ENCODE data around the gene ID1. TPM values are rescaled to one million over a fixed set of nuclear protein-coding genes. Genes with fewer than 3 reads are reported as not detected.

Gene ID1
- total and polyA plus RNA-seq, 2 of the 13 experiments (the other 11 are each of a cell fraction or from before 2014, with no cell fraction given), result 320 to 419 TPM

DNA sequence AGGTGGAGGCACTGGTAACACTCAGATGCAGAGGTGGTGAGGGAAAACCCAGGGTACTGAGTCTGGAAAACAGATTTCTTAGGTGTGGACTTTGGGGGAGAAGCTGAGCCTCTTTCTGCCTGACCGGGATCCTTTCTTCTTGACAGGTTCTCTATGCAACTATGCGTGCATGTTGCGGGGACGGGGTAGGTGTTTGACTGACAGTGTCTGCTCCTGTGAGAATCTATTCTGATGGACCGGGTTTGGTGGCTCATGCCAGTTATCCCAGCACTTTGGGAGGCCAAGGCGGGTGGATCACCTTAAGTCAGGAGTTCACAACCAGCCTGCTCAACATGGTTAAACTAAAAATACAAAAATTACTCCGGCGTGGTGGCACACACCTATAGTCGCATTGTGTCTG, 27.9 kb upstream of the ID1 start:
- Histone ChIP-seq H3K9ac (ENCODE audit: insufficient read depth, low read depth, low read length) (no peak overlapping the region), H3K4me3 (replicated peaks in 1 of 3; ENCODE audit: insufficient read depth in 1 of 3, low read depth in 2 of 3, low read length in 3 of 3) (no peak overlapping the region), H3K36me3 (replicated peaks in 1 of 2; ENCODE audit: control insufficient read depth in 1 of 2, insufficient read depth in 2 of 2, low read length in 2 of 2) (no peaks in the 10 kb centered on the region), H3K4me2 (ENCODE audit: low read depth, low read length) (no peak overlapping the region), H3K9me3 (ENCODE audit: low read length) (no peaks in the 10 kb centered on the region), H3K27ac (ENCODE audit: extremely low read length, insufficient read depth, low read length) (no peak overlapping the region), H3K27me3 (ENCODE audit: control insufficient read depth in 1 of 2, insufficient read depth in 2 of 2, low read length in 2 of 2) (no peaks in the 10 kb centered on the region; a peak in 1 of 5 replicates), H4K20me1 (ENCODE audit: insufficient read depth, low read length) (no peaks in the 10 kb centered on the region), H3K79me2 (ENCODE audit: insufficient read depth, low read length) (peaks cover 9% of the 10 kb centered on the region), H3K4me1 (ENCODE audit: insufficient read depth, low read length) (peaks cover 42% of the 10 kb centered on the region), H2AFZ (ENCODE audit: low read length) (no peak overlapping the region)
- ChIA-PET POLR2A (interaction anchor here (1.0 to 16.4 kb wide), 5 partner anchors 12 to 146 kb away, joined by 3 to 1427 read pairs (median 6); partner anchors contain the start of gene ID1), CTCF (ENCODE audit: low intra/inter-chr PET ratio, low total read pairs) (no interaction called here)
- BruUV-seq (replicated peaks), result no TSS peak
- ATAC-seq, result no peak
- intact Hi-C loops (cut with micrococcal nuclease; ENCODE audit: unreplicated experiment), result no loop called here
- WGBS (ENCODE audit: low lambda C conversion rate), result 97% methylated on average over 9 of the region's 9 CpGs
- FAIRE-seq, result no peak
- TF ChIP-seq TP53 (CRISPR knock-in tag; conservative IDR thresholded peaks at IDR 0.05), result no peak
- no peak for TF ChIP-seq ZEB1 (IDR thresholded peaks at IDR 0.05; ENCODE audit: insufficient replicate concordance, low read depth)
- no peak for TF ChIP-seq GATAD1 (CRISPR knock-in tag; IDR thresholded peaks at IDR 0.05)
- TF ChIP-seq ZNF883 (CRISPR knock-in tag; IDR thresholded peaks at IDR 0.05; ENCODE audit: not compliant biosample characterization), result no peak
- TF ChIP-seq, protein P1, sequence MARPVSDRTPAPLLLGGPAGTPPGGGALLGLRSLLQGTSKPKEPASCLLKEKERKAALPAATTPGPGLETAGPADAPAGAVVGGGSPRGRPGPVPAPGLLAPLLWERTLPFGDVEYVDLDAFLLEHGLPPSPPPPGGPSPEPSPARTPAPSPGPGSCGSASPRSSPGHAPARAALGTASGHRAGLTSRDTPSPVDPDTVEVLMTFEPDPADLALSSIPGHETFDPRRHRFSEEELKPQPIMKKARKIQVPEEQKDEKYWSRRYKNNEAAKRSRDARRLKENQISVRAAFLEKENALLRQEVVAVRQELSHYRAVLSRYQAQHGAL (CRISPR knock-in tag; IDR thresholded peaks at IDR 0.05; ENCODE audit: not compliant biosample characterization), result no peak
- TF ChIP-seq, protein P2, sequence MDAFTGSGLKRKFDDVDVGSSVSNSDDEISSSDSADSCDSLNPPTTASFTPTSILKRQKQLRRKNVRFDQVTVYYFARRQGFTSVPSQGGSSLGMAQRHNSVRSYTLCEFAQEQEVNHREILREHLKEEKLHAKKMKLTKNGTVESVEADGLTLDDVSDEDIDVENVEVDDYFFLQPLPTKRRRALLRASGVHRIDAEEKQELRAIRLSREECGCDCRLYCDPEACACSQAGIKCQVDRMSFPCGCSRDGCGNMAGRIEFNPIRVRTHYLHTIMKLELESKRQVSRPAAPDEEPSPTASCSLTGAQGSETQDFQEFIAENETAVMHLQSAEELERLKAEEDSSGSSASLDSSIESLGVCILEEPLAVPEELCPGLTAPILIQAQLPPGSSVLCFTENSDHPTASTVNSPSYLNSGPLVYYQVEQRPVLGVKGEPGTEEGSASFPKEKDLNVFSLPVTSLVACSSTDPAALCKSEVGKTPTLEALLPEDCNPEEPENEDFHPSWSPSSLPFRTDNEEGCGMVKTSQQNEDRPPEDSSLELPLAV (CRISPR knock-in tag; conservative IDR thresholded peaks at IDR 0.05; ENCODE audit: low read depth), result no peak
- TF ChIP-seq POLR2AphosphoS2 (IDR thresholded peaks at IDR 0.05; ENCODE audit: low read depth, low read length), result peak; percentile 67; the same call in 1 of the 2 replicates
- TF ChIP-seq POLR2A (IDR thresholded peaks at IDR 0.05; ENCODE audit: insufficient read depth in 1 of 2, low read depth in 2 of 2, low read length in 2 of 2), result peak in 1 of 2 experiments; percentile 3; a peak in 1 of 4 replicates
- in situ Hi-C loops (cut with HindIII; ENCODE audit: extremely low pct_ligation_motif_present, low pct_unique_long_range_greater_than_20kb), result no loop called here
- DNase-seq (ENCODE audit: low spot score), result no peak

Measured in HepG2 (cell line).